SK-N-MC (cell line): Measurements from ENCODE around the gene KRIT1.

Source experiments
- EZH2 ChIP-seq: fragments of 200-600 bp; sonication (generic); IDR thresholded peaks from one replicate; pipeline ENCODE4 v1.6.1; 2017; ENCODE audit warnings: antibody characterized with exemption
- FOXP2 ChIP-seq: optimal IDR thresholded peaks from 2 replicates; pipeline ENCODE3; 2011; ENCODE audit warnings: mild to moderate bottlenecking, moderate library complexity; ENCODE audit not compliant: insufficient read depth; ENCODE audit errors: extremely low read length, control extremely low read depth

GRCh38 chr7:92266415-92267241 is 20.9 kb upstream of the KRIT1 start:
- TF ChIP-seq EZH2 = no peak
- TF ChIP-seq FOXP2 = no peak
